HG03442 (cell line): ENCODE results near the gene ERVK3-1.
"Not testable (repeated sequence)": the region's sequence is repeated elsewhere in the genome, so short reads cannot be mapped to it uniquely, and the experiment has no call there.

Experiments used
- ATAC-seq: cut with Tn5 transposase; IDR thresholded peaks from one replicate; pipeline ENCODE4 v1.9.1; 2021; ENCODE audit warnings: mild to moderate bottlenecking, moderate library complexity; ENCODE audit not compliant: unreplicated experiment

The ERVK3-1 gene

DNA sequence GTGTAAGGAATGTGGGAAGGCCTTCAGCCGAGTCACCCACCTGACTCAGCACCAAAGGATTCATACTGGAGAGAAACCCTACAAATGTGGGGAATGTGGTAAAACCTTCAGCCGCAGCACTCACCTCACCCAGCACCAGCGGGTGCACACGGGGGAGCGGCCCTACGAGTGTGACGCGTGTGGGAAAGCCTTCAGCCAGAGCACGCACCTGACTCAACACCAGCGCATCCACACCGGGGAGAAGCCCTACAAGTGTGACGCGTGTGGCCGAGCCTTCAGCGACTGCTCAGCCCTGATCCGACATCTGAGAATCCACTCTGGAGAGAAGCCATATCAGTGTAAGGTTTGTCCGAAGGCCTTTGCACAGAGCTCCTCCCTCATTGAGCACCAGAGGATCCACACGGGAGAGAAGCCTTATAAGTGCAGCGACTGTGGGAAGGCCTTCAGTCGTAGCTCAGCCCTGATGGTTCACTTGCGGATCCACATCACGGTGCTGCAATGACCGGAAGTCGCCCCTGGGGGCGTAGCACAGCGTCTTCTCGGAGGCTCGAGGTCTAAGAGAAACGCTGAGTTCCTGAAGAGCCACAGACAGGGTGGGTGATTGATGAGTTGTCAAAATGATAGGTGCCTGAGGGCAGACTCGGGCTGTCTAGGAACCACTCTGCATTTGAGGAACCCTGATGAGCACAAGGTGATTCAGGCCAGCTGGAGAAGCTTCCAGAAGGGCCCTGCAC lies 33.8 kb downstream of the ERVK3-1 start:
- ATAC-seq, result no peak

DNA sequence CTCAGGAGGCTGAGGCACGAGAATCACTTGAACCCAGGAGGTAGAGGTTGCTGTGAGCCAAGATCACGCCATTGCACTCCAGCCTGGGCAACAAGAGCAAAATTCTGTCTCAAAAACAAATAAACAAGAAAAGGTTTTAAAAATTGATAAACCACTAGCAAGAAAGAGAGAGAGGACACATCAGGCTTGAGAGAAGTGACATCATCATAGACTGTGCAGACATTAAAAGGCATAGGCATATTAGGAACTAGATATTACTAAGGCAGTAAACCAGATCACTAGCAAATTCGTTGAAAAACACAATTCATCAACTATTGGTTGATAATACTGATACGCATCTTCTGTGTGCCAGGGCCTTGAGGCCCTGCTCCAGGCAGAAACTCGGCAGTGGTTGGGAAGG lies 40.4 kb downstream of the ERVK3-1 start:
- ATAC-seq, result no peak

DNA sequence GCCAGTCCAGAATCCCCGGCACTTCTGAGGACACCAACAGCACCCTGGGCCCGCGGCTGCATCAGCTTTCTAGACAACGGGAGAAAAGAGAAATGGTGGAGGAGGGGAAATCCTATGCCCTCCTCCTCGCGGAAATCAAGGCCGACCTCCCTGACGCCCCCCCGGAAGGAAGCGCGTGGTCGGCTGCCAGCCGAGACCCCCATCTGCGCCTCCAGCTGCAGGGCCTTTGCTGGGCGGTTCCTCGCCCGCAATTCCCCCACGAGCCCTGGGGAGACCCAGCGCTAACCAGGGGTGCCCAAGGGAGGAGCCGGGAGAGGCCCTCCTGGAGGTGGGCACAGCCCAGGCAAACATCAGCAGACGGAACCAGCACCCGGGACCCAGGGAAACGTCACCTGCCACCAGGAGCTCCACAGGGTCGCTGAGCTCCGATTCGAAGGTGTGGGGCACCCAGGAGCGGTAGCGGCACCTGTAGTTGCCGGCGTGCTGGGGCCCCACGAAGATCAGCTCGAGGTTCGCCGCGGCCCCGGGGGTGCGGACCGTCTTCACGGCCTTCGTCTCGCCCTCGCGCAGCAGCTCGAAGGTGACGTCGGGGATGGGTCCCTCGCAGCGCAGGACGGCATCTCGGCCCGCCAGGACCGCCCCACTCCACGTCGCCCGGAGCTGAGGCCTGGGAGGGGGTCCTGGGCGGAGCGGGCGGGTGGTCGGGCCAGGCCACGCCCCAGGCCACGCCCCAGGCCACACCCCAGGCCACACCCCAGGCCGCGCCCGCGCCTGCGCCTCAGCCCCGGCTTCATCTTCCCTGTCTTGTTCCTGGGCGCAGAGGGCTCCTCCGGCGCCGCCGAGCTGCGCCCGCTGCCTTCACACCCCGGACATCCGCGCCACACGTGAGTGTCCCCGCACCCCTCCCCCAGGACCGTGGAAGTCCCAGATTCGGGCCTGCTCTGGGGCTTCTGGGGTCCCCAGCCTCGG lies 42.1 kb downstream of the ERVK3-1 start:
- peak; percentile 93 for ATAC-seq

DNA sequence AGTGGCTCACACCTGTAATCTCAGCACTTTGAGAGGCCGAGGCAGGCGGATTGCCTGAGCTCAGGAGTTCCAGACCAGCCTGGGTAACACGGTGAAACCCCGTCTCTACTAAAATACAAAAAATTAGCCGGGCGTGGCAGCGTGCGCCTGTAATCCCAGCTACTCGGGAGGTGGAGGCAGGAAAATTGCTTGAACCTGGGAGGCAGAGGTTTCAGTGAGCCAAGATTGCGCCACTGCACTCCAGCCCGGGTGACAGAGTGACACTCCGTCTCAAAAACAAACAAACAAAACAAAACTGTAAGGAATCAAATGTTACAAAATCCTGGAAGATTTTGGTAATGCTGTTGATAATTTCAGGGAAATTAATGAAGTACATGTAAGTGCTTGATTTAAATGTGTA lies 42.9 kb downstream of the ERVK3-1 start:
- ATAC-seq, result not testable (repeated sequence)

DNA sequence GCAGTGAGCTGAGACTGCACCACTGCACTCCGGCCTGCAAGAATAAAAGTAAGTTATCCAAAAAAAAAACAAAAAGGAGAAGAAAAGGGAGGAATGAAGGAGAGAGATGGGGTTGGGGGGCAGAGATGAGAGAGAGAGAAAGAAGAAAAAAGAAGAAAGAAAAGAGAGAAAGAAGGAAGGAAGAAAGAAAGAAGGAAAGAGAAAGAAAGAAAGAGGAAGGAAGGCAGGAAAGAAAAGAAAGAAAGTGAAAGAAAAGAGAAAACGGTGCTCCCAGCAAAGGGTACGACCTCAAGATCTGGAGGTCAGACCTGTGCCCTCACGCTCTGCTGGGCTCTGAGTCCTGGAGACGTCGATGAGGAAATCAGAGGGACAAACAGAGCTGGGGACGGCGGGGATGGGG lies 44.4 kb downstream of the ERVK3-1 start:
- ATAC-seq, result no peak

DNA sequence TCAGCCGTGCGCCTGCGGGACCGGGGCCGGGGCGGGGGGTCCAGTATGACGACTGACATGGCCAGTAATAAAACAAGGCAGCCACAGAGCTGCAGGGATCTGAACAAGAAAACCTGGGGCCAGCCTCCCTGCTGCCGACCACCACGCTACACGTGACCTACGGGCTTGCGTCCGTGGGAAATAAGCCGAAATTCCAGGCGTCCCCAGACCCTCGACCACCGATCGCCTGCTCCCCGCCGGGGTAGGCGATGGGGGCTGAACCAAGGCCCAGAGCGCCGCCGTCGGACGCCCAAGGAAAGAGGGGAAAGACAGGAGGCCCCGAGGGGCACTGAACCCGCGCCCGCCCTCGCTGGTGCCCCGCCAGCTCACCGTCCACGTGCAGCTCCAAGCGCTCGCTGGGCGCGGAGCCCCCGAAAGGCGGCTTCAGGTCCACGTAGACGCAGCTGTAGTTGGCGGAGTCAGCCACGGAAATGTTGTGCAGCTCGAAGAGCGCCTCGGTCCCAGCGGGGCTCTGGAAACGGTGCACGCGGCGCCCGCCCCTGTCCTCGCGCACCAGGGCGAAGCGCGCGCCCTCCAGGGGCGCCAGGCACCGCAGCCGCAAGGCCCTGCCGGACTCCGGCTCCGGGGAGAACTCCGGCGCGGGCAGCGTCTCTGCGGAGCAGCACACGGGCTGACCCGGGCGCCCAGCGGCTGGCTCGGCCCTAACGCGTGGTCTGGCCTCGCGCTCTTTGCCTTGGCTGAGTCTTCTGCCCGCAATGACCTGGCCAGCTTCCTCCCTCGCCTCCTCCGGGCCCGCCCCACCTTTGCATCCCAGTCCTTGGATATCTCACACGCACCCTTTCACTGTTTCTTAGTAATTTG lies 45.1 kb downstream of the ERVK3-1 start:
- ATAC-seq, result no peak

DNA sequence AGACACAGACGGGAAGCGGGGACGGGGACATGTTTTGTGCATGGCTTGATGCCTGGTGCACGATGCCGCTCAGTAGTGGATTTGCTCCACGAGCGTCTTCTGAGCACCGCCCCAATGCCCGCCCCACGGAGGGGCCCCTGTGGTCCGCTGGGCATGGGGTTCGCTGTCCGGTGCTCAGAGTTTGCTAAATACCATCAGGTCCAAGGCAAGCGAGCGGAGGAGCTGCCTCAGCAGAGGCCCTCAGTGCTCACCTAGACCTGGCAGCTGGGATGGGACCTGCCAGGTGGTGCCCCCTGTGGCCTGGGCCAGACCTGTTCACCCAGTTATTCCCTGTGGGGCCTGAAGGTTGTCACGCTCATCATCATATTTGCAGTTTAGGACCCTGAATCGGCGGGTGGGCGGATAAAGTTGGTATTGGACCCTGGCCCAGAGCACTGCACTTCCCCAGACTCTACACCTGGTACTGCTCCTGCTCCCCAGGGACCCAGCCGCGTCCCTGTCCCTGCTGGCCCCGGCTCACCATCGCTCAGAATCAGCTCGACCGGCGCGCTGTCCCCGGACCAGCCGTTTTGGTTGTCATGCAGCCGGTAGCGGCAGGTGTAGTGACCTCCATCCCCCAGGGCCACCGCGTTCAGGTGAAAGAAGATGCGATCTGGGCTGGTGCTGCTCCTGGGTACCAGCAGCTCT lies 45.8 kb downstream of the ERVK3-1 start:
- ATAC-seq, result no peak

DNA sequence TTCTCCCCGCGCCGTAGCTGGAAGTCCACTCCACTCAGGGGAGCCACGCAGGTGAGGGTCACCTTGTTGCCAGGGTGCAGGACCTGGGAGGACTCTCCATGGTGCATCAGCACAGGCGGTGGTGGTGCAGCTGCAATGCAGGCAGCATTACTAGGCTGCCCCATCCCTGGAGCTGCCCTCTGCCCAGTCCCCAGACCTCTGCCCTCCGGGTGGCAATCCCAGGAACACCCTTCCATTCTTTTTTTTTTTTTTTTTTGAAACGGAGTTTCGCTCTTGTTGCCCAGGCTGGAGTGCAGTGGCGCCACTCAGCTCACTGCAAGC lies 46.3 kb downstream of the ERVK3-1 start:
- ATAC-seq, result no peak

DNA sequence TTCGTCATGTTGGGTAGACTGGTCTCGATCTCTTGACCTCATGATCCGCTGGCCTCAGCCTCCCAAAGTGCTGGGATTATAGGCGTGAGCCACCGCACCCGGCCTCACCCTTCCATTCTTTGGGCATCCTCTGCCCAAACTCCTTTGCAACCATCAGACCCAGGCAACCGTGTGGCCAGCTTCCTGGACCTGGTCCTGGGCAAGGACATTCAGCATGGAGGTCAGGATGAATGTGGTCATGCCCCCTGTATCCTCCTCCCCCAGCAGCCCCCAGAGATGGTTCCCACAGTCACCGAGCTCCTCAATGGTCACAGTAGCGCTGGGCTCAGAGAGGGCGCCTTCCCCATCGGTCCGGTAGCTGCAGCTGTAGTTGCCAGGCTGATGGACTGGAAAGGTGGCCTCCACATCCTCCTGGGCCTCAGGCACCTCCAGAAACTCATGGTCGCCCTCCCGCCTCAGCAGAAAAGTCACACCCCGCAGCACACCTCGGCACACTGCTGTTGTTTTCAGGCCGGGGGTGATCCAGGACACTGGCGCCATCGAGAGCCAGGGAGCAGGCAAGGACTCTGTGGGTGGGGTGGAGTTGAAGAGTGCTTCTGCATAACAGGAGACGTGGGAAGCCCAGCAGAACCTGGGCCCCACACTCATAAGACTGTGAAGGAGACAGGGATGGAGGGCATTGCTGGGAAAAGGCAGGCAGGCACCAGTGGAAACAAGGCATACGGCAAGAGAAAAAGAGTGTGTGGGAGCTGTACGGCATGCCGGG lies 47.0 kb downstream of the ERVK3-1 start:
- ATAC-seq, result no peak

DNA sequence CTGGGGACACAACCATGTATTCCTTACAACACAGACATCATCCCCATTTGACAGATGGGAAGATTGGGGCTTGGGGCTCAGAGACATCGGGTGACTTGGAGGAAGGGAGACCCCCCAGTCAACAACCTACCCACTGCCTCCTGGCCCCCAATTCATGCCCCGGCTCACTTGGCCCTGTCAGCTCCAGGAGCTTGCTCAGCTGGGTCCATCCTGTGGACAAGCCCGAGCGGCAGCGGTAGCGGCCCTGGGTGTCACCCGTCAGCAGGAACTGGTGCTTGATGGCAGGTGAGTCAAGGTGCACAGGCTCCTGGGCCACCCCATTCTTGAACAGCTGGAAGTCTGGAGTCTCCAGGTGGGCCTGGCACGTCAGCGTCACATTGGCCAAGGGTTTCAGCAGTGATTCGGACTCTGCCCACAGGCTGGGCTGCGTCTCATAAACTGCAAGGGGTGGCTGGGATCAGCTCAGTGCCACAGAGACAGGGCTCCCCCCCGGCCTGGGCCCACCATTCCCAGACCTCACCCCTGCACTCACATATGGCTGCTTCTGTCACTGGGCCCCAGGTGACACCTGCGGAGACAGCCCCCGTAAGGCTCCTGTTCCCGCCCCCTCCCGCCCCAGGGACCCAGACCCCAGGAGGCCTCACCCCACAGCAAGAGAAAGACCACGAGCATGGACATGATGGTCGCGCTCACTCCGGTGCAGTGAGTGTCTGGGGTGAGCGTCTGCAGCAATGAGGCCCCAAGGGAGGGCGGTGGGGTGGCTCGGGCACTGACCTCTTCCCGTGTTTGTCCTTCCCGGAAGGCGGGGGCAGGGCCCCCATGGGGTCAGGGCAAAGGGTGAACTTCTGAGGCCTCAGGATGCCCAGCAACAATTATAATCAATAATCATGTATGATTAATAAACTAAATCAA lies 47.8 kb downstream of the ERVK3-1 start, which contains the start of gene A1BG:
Gene A1BG, minus strand, starts transcription at position 733 of the 912 bp plus-strand sequence. Its CDS starts 55 bp downstream, at position 678.
- no peak for ATAC-seq

DNA sequence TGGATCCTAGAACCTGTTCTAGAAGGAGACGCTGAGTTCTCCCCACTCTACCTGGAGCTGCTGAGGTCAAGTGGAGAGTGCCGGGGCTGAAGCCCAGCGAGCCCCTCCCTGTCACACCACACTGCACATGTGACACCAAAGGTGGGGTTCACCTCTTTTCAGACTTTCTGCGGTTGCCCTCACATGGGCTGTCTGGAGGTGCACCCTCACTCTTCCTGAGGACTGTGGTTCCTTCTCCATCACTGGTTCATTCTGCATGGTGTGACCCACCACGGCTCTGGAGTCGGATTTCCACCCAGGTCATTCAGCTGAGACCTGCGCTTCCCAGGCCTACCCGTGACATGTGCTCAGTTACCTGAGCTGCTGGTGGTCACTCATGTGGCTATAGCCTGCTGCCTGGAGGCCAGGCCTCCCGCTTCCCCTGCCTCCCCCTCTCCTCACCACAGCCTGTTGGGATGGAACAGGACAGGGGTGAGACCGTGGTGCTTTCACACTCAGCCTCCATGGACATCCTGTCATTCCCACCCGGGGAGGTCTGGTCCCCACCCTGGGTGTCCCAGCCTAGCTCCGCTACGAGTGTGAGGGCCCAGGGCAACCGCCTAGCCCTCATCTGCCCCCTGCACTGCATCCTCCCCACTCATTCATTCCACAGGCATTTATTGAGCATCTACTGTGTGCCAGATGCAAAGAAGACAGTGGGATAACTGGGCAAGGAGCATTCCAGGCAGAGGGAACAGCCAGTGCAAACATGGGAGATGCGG lies 48.7 kb downstream of the ERVK3-1 start:
- ATAC-seq, result no peak

DNA sequence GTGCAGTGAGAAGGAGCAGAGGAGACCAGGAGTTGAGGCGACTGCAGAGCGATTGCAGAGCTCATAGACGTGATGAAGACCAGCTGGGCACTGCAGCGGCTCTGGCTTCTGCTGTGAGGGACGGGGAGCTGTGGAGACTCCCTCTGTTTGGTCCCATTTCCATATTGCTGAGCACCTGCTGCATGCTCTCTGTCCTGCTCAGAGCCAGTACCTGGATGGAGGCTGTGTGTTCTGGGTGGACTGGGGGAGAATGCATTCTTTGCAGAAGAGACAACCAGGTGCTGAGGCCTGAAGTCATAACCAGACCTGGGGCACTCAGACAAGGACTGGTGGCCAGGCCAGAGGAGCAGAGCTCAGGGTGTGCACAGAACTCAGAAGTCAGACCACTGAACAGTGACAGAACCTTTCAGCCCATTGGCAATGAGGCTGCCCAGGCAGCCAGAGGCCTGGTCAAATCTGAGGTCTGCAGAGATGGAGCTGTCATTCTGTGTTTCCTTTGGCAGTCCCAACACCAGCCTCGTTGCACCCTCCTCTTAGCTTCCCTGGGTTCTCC lies 49.4 kb downstream of the ERVK3-1 start:
- no peak for ATAC-seq

DNA sequence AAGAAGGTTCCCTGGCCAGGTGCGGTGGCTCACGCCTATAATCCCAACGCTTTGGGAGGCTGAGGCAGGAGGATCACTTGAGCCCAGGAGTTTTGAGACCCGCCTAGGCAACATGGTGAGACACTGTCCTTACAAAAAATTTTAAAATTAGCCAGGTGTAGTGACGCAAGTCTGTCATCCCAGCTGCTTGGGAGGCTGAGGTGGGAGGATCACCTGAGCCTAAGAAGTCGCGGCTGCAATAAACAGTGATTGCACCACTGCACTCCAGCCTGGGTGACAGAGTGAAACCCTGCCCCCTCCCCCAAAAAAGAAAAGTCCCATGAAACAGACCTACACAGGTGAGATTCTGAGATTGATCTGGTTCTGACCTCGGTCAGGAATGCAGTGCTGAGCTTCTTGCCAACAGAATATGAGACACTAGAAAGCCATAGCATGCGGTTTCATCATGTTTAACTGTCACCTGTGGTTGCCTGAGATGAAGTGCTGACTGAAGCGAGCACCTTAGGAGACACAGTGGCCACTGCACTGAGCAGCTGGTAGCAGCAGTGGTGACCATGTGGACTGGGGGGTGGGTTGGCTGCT lies 50.1 kb downstream of the ERVK3-1 start:
- no peak for ATAC-seq

DNA sequence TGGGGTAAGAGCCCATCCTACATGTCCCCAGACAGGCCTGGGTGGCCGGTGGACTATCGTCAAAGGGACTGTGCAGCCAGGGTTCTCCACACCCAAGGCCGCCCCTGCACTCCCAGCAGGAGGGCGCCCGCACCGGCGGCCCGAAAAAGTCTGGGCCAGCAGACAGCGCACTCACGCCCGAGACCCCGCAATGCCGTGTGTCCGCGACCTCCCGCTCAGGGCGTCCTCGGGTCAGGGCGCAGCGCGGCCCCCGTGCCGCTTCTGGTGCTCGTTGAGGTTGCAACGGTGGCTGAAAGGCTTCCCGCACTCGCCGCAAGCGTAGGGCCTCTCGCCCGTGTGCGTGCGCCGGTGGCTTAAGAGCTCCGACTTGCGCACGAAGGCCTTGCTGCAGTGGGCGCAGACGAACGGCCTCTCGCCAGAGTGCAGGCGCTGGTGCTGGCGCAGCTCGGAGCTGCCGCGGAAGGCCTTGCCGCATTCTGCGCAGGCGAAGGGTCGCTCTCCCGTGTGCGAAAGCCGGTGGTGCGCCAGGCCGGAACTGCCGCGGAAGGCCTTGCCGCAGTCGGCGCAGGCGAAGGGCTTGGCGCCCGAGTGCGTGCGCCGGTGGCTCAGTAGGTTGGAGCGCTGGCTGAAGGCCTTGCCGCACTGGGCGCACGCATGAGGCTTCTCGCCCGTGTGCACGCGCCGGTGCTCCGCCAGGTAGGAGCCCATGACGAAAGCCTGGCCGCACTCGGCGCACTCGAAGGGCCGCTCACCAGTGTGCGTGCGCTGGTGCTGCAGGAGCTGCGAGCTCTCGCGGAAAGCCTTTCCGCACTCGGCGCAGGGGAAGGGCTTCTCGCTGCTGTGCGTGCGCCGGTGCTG lies 51.0 kb downstream of the ERVK3-1 start:
- ATAC-seq, result no peak

DNA sequence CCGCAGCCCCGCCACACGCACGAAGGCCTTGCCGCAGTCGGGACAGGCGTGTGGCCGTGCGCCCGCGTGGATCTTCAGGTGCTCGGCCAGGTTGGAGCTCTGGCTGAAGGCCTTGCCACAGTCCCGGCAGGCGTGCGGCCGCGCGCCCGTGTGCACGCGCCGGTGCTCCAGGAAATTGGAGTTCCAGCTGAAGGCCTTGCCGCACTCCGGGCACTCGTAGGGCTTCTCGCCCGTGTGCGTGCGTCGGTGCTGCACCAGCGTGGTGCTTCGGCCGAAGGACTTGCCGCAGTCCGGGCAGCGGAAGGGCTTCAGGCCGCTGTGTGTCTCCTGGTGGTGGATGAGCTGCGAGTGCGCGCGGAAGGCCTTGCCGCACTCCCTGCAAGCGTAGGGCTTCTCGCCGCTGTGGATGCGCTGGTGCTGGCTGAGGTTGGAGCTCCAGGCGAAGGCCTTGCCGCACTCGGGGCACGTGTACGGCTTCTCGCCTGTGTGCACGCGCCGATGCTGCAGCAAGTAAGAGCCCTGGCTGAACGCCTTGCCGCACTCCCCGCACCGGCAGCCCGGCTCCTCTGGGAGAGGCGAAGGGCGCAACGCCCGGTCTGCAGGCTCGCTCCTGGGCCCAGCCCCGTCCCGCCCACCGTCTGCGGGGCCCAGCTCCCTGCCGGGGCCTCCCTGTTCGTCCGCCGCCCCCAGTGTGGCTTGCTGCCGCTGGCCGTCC lies 51.7 kb downstream of the ERVK3-1 start:
- ATAC-seq, result no peak
